ENCODE measurements around the gene KNDC1.

Gene KNDC1

DNA sequence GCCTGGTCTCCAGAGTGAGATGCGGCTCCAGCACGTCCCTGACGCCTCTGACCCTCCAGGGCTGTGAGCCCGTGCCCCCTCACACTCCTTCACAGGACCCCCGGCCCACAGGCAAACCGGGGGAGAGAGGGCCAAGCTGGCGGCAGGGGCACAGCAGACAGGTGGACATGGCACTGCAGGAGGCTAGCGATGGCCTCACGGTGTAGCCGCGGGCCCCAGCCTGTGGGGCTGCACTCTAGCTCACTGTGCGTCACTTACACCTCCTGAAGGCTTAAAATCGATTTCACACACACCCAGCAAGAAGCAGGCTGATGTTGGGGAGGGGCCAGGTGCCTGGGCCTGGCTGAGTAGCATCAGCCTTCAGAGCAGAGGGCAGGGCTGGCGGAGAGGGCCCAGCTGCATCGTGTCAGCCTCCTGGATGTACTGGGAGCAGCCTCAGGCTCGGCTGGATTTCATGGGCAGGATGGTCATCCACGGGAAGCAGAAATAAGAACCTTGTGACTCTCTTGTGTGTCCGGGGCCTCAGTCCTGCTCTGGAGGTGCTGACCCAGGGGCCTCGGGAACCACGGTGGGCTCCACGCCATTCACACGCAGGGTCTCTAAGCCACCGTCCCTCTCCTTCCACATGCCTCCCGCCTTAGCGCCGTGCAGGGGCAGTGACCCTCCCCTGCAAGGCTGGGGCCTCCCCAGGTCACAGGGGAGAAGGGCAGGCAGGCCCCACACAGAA, 19.4 kb upstream of the KNDC1 start:
- Histone ChIP-seq H3K27me3 (ENCODE audit: insufficient read depth, poor library complexity, severe bottlenecking) (peaks cover 2% of the 10 kb centered on the region), H3K4me3 (replicated peaks; ENCODE audit: insufficient read depth, low read length) (no peak overlapping the region), H3K27ac (replicated peaks) (no peak overlapping the region)
- DNase-seq (ENCODE audit: low read depth in 1 of 2, low spot score in 1 of 2), result no peak
- TF ChIP-seq GABPA (IDR thresholded peaks at IDR 0.05; ENCODE audit: low read depth) (no peak), CTCF (IDR thresholded peaks at IDR 0.05; ENCODE audit: insufficient read depth, low read length) (no peak), SPI1 (IDR thresholded peaks at IDR 0.05; ENCODE audit: borderline replicate concordance, low read depth) (no peak), REST (IDR thresholded peaks at IDR 0.05; ENCODE audit: insufficient replicate concordance, low read depth) (no peak), POLR2AphosphoS5 (IDR thresholded peaks at IDR 0.05; ENCODE audit: low read depth) (no peak)

GRCh38 chr10:133141144-133141957, 18.7 kb upstream of the KNDC1 start:
- H3K4me3 ChIP-seq (replicated peaks; ENCODE audit: insufficient read depth, low read length), result no peak overlapping the region
- H3K27ac ChIP-seq (replicated peaks), result no peak overlapping the region
- no peak for DNase-seq (ENCODE audit: low read depth in 1 of 2, low spot score in 1 of 2)
- H3K27me3 ChIP-seq (ENCODE audit: insufficient read depth, poor library complexity, severe bottlenecking), result peaks cover 2% of the 10 kb centered on the region
- TF ChIP-seq SPI1 (IDR thresholded peaks at IDR 0.05; ENCODE audit: borderline replicate concordance, low read depth), result no peak
- no peak for TF ChIP-seq POLR2AphosphoS5 (IDR thresholded peaks at IDR 0.05; ENCODE audit: low read depth)
- no peak for TF ChIP-seq REST (IDR thresholded peaks at IDR 0.05; ENCODE audit: insufficient replicate concordance, low read depth)
- TF ChIP-seq CTCF (IDR thresholded peaks at IDR 0.05; ENCODE audit: insufficient read depth, low read length), result no peak
- no peak for TF ChIP-seq GABPA (IDR thresholded peaks at IDR 0.05; ENCODE audit: low read depth)

DNA sequence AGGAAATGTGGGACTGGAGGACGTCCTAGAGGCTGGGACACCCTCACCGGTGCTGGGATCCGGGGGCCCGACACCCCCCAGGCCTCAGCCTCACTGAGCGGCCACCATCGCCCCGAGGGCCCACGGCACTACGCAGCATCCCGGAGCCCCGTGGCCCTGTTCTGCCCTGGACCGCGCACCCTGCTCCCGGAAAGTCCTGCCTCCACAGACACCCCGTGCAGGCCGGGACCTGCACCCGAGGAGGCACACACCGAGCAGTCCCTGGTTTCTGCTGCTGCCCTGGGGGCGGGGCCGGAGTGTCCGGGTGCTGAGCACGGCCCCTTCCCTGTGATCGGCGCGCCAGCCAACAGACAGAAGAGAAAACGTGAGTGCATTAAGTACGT, 18.1 kb upstream of the KNDC1 start:
- H3K4me3 ChIP-seq (replicated peaks; ENCODE audit: insufficient read depth, low read length), result no peak overlapping the region
- TF ChIP-seq POLR2AphosphoS5 (IDR thresholded peaks at IDR 0.05; ENCODE audit: low read depth) (no peak), CTCF (IDR thresholded peaks at IDR 0.05; ENCODE audit: insufficient read depth, low read length) (no peak), REST (IDR thresholded peaks at IDR 0.05; ENCODE audit: insufficient replicate concordance, low read depth) (no peak), GABPA (IDR thresholded peaks at IDR 0.05; ENCODE audit: low read depth) (no peak)
- DNase-seq (ENCODE audit: low read depth in 1 of 2, low spot score in 1 of 2), result no peak
- H3K27ac ChIP-seq (replicated peaks), result no peak overlapping the region
- H3K27me3 ChIP-seq (ENCODE audit: insufficient read depth, poor library complexity, severe bottlenecking), result peaks cover 5% of the 10 kb centered on the region
